Omental fat pad (tissue), 4 donors: ENCODE data around the gene PTGER4. TPM values are rescaled to one million over a fixed set of nuclear protein-coding genes. Genes with fewer than 3 reads are reported as not detected.

Experiments
- ATAC-seq: fragments of 150-250 bp; one replicate; pipeline ENCODE4 v1.9.1; 2016; ENCODE audit warnings: mild to moderate bottlenecking, moderate library complexity; ENCODE audit not compliant: low FRiP score
- DNase-seq: peaks from one replicate; pipeline ENCODE4 v3.0.0-alpha.2; 2019; ENCODE audit warnings: low spot score
- total RNA-seq, 4 donors: library from RNA; depleted of rRNA; stranded (reverse); fragments of >200 nt; gene quantifications; one replicate each; pipeline ENCODE4 v1.1.0, GENCODE V29; 2016
- TF ChIP-seq, protein P1 (sequence below), 3 donors: fragments of 450-650 bp; IDR thresholded peaks; one replicate each; pipeline ENCODE4 v1.5.1; 2016 to 2017; ENCODE audit warnings: antibody characterized with exemption in 3 of 3, mild to moderate bottlenecking in 3 of 3, moderate library complexity in 2 of 3

PTGER4 gene
- total RNA-seq, 4 donors from 2014 or later: 39.5 to 87.7 (median 46.4) TPM

DNA sequence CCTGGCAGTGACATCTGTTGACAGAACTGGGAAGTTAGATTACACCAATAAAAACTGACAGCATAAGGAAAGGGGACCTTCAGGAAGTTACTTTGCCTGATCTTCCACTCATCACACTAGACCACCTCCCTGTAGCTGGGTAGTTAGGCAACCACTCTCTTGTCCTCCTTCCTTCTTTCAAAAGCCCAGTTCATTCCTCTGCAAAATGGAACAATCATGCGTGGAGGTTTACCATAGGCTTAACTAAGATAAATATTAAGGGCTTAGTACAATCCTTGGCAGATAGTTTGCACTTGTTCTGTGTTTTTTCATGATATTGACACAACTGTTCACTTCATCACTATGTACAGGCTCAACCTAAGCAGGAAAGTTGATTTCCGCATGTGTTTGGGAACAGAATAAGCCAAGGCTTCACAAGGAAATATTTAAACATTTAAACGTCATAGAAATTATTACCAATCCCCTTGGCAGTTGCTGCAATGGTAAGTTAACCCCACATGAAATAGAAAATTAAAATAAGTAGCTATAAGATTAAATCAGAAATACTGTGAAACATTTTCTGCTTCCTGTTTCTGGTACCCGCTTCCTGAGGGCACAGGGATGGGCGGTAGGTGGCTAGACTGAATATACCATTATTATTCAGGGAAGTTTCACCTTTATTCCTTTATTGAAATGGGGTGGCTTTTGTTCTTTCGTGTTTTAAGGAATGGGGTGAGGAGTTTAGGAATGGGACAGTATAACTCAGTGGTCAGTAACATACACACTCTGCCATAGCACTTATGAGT, 9.9 kb upstream of the PTGER4 start:
- TF ChIP-seq, protein P1, sequence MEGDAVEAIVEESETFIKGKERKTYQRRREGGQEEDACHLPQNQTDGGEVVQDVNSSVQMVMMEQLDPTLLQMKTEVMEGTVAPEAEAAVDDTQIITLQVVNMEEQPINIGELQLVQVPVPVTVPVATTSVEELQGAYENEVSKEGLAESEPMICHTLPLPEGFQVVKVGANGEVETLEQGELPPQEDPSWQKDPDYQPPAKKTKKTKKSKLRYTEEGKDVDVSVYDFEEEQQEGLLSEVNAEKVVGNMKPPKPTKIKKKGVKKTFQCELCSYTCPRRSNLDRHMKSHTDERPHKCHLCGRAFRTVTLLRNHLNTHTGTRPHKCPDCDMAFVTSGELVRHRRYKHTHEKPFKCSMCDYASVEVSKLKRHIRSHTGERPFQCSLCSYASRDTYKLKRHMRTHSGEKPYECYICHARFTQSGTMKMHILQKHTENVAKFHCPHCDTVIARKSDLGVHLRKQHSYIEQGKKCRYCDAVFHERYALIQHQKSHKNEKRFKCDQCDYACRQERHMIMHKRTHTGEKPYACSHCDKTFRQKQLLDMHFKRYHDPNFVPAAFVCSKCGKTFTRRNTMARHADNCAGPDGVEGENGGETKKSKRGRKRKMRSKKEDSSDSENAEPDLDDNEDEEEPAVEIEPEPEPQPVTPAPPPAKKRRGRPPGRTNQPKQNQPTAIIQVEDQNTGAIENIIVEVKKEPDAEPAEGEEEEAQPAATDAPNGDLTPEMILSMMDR (IDR thresholded peaks at IDR 0.05): no peak
- DNase-seq: no peak
- ATAC-seq: no peak

- no peak for DNase-seq
- TF ChIP-seq, protein P1 (IDR thresholded peaks at IDR 0.05): no peak
- ATAC-seq: no peak
These were observed 7.3 kb upstream of the PTGER4 start for GRCh38 chr5:40672425-40672824.

- DNase-seq (no peak), ATAC-seq (no peak)
- TF ChIP-seq, protein P1 (IDR thresholded peaks at IDR 0.05): no peak
These were observed 5.0 kb upstream of the PTGER4 start for GRCh38 chr5:40674661-40675235.

DNA sequence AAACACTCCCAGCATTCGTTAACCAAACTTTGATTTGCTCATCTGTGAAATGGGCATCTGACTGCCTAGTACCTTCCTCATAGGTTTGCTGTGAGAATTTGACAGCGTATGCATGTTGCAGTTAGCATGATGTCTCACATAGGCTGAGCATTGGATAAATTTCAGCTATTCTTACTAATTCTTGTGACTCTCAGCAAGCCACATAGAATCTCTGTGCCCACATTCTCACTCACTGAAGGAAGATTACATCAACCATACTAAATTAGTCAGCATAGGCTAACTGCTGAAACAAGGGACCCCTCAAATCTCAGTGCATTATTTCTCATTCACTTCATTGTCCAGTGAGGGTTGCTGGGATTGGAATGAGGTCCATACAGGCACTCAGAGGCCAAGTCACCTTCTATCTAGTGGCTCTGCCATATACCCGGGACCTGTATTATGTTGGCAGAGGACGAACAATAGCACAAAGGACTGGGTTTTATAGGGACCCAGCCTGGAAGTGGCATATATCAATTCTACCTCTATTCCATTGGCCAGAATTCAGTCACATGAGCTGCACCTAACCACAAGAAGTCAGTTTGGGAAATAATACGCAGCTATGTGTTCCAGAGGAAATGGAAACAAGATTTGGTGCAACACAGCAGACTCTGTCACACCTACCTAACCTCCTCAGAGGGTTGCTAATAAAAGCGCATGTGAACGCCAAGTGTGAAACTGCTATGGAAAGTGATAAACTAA, 4.2 kb upstream of the PTGER4 start:
- no peak for ATAC-seq
- TF ChIP-seq, protein P1 (IDR thresholded peaks at IDR 0.05): no peak
- no peak for DNase-seq

GRCh38 chr5:40676613-40677343, 2.9 kb upstream of the PTGER4 start:
- peak; percentile 49 for ATAC-seq
- TF ChIP-seq, protein P1 (IDR thresholded peaks at IDR 0.05): no peak
- DNase-seq: no peak

- ATAC-seq (no peak), DNase-seq (no peak)
- TF ChIP-seq, protein P1 (IDR thresholded peaks at IDR 0.05): no peak
These were observed 2.3 kb upstream of the PTGER4 start for GRCh38 chr5:40677456-40677855.
